A549 (cell line): ENCODE data around the gene ABHD11. TPM values are rescaled to one million over a fixed set of nuclear protein-coding genes. Genes with fewer than 3 reads are reported as not detected.

Source experiments
- ATAC-seq, 2 experiments: fragments of 200-7000 bp in 1 of 2; fragments of >200 bp in 1 of 2; cut with Nextera tagmentation in 1 of 2; cut with Tn5 transposase in 1 of 2; 3 replicates each; pipeline versions ENCODE4 v1.8.0 to v1.9.1; 2018 to 2020; ENCODE audit warnings: mild to moderate bottlenecking in 1 of 2, moderate library complexity in 1 of 2
- CTCF ChIA-PET: fragments of 300-600 bp; sonication (Branson Sonifier 250); formaldehyde crosslinking; extraction: SDS; loops from one replicate; lab custom pipeline; 2021; ENCODE audit warnings: antibody characterized with exemption, inconsistent platforms; lab: Yijun Ruan, JAX
- POLR2A ChIA-PET: fragments of 350-600 bp; formaldehyde crosslinking; extraction: SDS; loops from one replicate; lab custom pipeline; 2021; ENCODE audit warnings: antibody characterized with exemption, inconsistent platforms; lab: Yijun Ruan, JAX
- DNase-seq, 2 experiments: peaks; one replicate each; pipeline versions ENCODE4 v3.0.0 to v3.0.0-alpha.2; 2011 to 2016; ENCODE audit warnings: low read depth in 1 of 2, low spot score in 1 of 2
- FAIRE-seq: peaks from 2 replicates; lab custom pipeline; 2011; peaks lifted over from hg19 to GRCh38; lab: Jason Lieb, UNC
- H3K27ac ChIP-seq, 2 experiments: fragments of >200 bp; sonication (Bioruptor Twin); formaldehyde crosslinking; 3 replicates each; pipeline ENCODE4 v1.5.1; 2016 to 2017
- H3K4me1 ChIP-seq: fragments of >200 bp; sonication (Bioruptor Twin); formaldehyde crosslinking; 3 replicates; pipeline ENCODE4 v1.6.1; 2016
- H3K4me2 ChIP-seq: fragments of >200 bp; sonication (Bioruptor Twin); formaldehyde crosslinking; 3 replicates; pipeline ENCODE4 v1.6.1; 2016
- H3K4me3 ChIP-seq: fragments of >200 bp; sonication (Bioruptor Twin); formaldehyde crosslinking; 3 replicates; pipeline ENCODE4 v1.5.1; 2016
- H3K9me3 ChIP-seq: fragments of >200 bp; sonication (Bioruptor Twin); formaldehyde crosslinking; 3 replicates; pipeline ENCODE4 v1.6.1; 2016
- CBX2 ChIP-seq: fragments of 200-600 bp; sonication (generic); IDR thresholded peaks from 2 replicates; pipeline ENCODE4 v1.6.1; 2016; ENCODE audit warnings: low read depth, mild to moderate bottlenecking, borderline replicate concordance
- CHD2 ChIP-seq: fragments of 150-350 bp; IDR thresholded peaks from 2 replicates; pipeline ENCODE4 v1.6.1; 2014; ENCODE audit warnings: low read length; ENCODE audit not compliant: partially characterized antibody
- EHMT2 ChIP-seq: fragments of 200-600 bp; sonication (generic); IDR thresholded peaks from 2 replicates; pipeline ENCODE4 v1.6.1; 2016; ENCODE audit warnings: antibody characterized with exemption, low read depth, mild to moderate bottlenecking, moderate library complexity
- EP300 ChIP-seq, 2 experiments: fragments of >200 bp; sonication (Bioruptor Twin); formaldehyde crosslinking; IDR thresholded peaks; 2 replicates in 1 of 2; 3 replicates in 1 of 2; pipeline ENCODE4 v1.6.1; 2016 to 2017
- FOSB ChIP-seq: fragments of 250-450 bp; sonication (Bioruptor Pico); IDR thresholded peaks from 2 replicates; pipeline ENCODE4 v1.5.0; 2020; ENCODE audit warnings: mild to moderate bottlenecking, moderate library complexity
- GATA3 ChIP-seq: IDR thresholded peaks from 2 replicates; pipeline ENCODE4 v1.6.1; 2012; ENCODE audit warnings: borderline replicate concordance
- HEYL ChIP-seq: fragments of 250-450 bp; sonication (Bioruptor Pico); IDR thresholded peaks from 2 replicates; pipeline ENCODE4 v1.8.0; 2021; ENCODE audit warnings: mild to moderate bottlenecking, moderate library complexity
- HOXA7 ChIP-seq: fragments of 250-450 bp; sonication (Bioruptor Pico); IDR thresholded peaks from 2 replicates; pipeline ENCODE4 v1.5.0; 2020; ENCODE audit warnings: mild to moderate bottlenecking, moderate library complexity
- JUNB ChIP-seq: fragments of >200 bp; sonication (Bioruptor Twin); formaldehyde crosslinking; IDR thresholded peaks from 2 replicates; pipeline ENCODE4 v1.6.1; 2016
- KDM5A ChIP-seq: fragments of 200-600 bp; sonication (generic); IDR thresholded peaks from 2 replicates; pipeline ENCODE4 v1.6.1; 2016; ENCODE audit warnings: antibody characterized with exemption, mild to moderate bottlenecking
- MAZ ChIP-seq: fragments of 150-350 bp; IDR thresholded peaks from 2 replicates; pipeline ENCODE4 v1.6.1; 2014; ENCODE audit warnings: antibody characterized with exemption, low read depth, low read length, borderline replicate concordance
- PHF8 ChIP-seq: fragments of 200-600 bp; sonication (generic); IDR thresholded peaks from 2 replicates; pipeline ENCODE4 v1.6.1; 2016; ENCODE audit warnings: low read depth, mild to moderate bottlenecking, antibody characterized with exemption, moderate library complexity, borderline replicate concordance
- POLR2A ChIP-seq: IDR thresholded peaks from 2 replicates; pipeline ENCODE4 v1.6.1; 2012; ENCODE audit warnings: mild to moderate bottlenecking, low read length
- RAD21 ChIP-seq, 2 experiments: fragments of >200 bp in 1 of 2; sonication (Bioruptor Twin) in 1 of 2; formaldehyde crosslinking in 1 of 2; IDR thresholded peaks in 1 of 2; conservative IDR thresholded peaks in 1 of 2; 2 replicates in 1 of 2; 3 replicates in 1 of 2; pipeline ENCODE4 v1.6.1; 2012 to 2018; ENCODE audit warnings: inconsistent platforms in 1 of 2
- RFX5 ChIP-seq: fragments of 450-650 bp; IDR thresholded peaks from 2 replicates; pipeline ENCODE4 v1.7.1; 2014; ENCODE audit warnings: antibody characterized with exemption, mild to moderate bottlenecking, moderate library complexity
- RNF2 ChIP-seq: fragments of 200-600 bp; sonication (generic); IDR thresholded peaks from 2 replicates; pipeline ENCODE4 v1.6.1; 2016; ENCODE audit warnings: low read depth, mild to moderate bottlenecking, antibody characterized with exemption, moderate library complexity, borderline replicate concordance
- SMC3 ChIP-seq: fragments of >200 bp; sonication (Bioruptor Twin); formaldehyde crosslinking; IDR thresholded peaks from 3 replicates; pipeline ENCODE4 v1.6.1; 2018; ENCODE audit warnings: inconsistent platforms
- TFCP2L1 ChIP-seq: fragments of 250-450 bp; sonication (Bioruptor Pico); IDR thresholded peaks from 2 replicates; pipeline ENCODE4 v1.5.0; 2021; ENCODE audit warnings: mild to moderate bottlenecking
- TP53 ChIP-seq: fragments of 250-450 bp; sonication (Bioruptor Pico); IDR thresholded peaks from 2 replicates; pipeline ENCODE4 v1.5.0; 2021; ENCODE audit warnings: mild to moderate bottlenecking, moderate library complexity
- ZC3H11A ChIP-seq: fragments of 450-650 bp; IDR thresholded peaks from 2 replicates; pipeline ENCODE4 v1.6.1; 2014; ENCODE audit warnings: antibody characterized with exemption, mild to moderate bottlenecking
- ZFP36 ChIP-seq: fragments of 450-650 bp; IDR thresholded peaks from 2 replicates; pipeline ENCODE4 v1.6.1; 2014; ENCODE audit warnings: borderline replicate concordance; ENCODE audit not compliant: partially characterized antibody
- WGBS: methylation state at CpG from one replicate; pipeline ENCODE4 v1.1.6; 2017; ENCODE audit errors: missing lambda C conversion rate; 5-methylcytosine and 5-hydroxymethylcytosine counted together
- polyA plus RNA-seq, 4 experiments: library from polyadenylated mRNA; depleted of rRNA in 3 of 4; stranded (reverse); fragments of >200 nt; fragmentation: RNase III in 1 of 4; extraction: RNeasy Plus Mini Kit Qiagen cat#74134 plus additional on column Dnase treatment in 1 of 4; gene quantifications; 2 replicates in 3 of 4; 3 replicates in 1 of 4; pipeline ENCODE4 v1.2.3, GENCODE V29; 2011 to 2017
- TF ChIP-seq, protein P1 (sequence below): fragments of 150-350 bp; IDR thresholded peaks from 2 replicates; pipeline ENCODE4 v1.6.1; 2014; ENCODE audit warnings: low read depth, mild to moderate bottlenecking, low read length
- TF ChIP-seq, protein P2 (sequence below): IDR thresholded peaks from 2 replicates; pipeline ENCODE4 v1.6.1; 2012
- TF ChIP-seq, protein P3 (sequence below): fragments of 250-450 bp; sonication (Bioruptor Pico); IDR thresholded peaks from 2 replicates; pipeline ENCODE4 v1.5.0; 2020; ENCODE audit warnings: low read depth, mild to moderate bottlenecking, moderate library complexity
- TF ChIP-seq, protein P4 (sequence below): fragments of >200 bp; sonication (Bioruptor Twin); formaldehyde crosslinking; IDR thresholded peaks from 2 replicates; pipeline ENCODE4 v1.6.1; 2016

The ABHD11 gene
- polyA plus RNA-seq, 2 of the 4 experiments (the other 2 are of a cell fraction) = 8.1 to 15.1 TPM

DNA sequence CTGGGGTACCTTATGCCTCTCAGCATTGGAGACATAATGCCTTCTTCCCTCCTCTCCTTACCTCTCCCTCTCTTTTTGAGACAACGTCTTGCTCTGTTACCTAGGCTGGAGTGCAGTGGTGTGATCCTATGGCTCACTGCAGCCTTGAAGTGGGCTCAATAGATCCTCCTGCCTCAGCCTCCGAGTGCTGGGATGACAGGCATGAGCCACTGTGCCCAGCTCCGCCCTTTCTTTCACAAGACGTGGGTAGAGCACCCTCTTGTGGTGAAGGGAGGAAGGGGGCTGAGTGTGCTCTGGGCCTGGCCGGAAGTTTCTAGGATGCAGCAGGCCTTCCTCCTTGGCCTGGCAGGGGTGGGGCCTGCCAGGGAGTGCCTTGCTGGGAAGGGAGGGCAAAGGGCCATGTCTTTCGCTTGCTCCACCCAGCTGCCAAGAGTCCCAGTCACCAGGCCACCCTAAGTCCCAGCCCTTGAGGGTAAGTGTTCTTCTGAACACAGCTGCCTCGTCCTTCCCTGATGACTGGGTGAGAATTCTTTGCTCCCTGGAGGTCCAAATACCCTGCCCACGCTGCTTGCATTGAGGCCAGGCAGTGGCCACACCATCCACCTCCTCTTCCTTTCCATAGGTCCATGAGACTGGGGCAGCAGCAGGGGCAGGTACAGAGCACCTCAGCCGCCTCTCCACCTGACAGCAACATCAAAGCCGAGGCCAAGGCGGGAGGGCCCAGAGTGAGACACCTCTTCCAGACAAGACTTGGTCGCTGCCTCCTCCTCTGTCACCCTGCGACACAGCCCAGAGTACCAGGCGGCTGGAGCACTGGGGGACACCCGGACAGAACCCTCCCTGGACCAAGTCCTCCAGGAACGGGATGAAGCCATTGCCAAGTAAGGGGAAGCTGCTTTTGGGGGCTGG, 3.7 kb downstream of the ABHD11 start (continued):
- TF ChIP-seq TFCP2L1 (CRISPR knock-in tag) = 0 out of 2 replicates have a peak, but pooled peaks have one; percentile 23
- TF ChIP-seq RAD21 (conservative IDR thresholded peaks at IDR 0.05 in 1 of 2, IDR thresholded peaks at IDR 0.05 in 1 of 2) = peak; percentile 94 to 96
- TF ChIP-seq SMC3 = peak; percentile 87
- 0 out of 2 replicates have a peak, but pooled peaks have one; percentile 27 for TF ChIP-seq POLR2A
- TF ChIP-seq, protein P1, sequence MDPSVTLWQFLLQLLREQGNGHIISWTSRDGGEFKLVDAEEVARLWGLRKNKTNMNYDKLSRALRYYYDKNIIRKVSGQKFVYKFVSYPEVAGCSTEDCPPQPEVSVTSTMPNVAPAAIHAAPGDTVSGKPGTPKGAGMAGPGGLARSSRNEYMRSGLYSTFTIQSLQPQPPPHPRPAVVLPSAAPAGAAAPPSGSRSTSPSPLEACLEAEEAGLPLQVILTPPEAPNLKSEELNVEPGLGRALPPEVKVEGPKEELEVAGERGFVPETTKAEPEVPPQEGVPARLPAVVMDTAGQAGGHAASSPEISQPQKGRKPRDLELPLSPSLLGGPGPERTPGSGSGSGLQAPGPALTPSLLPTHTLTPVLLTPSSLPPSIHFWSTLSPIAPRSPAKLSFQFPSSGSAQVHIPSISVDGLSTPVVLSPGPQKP = no peak
- no peak for TF ChIP-seq EP300 (IDR thresholded peaks at IDR 0.05)
- TF ChIP-seq RNF2 = no peak
- TF ChIP-seq, protein P2, sequence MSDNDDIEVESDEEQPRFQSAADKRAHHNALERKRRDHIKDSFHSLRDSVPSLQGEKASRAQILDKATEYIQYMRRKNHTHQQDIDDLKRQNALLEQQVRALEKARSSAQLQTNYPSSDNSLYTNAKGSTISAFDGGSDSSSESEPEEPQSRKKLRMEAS = peak; percentile 75; the same call in 1 of the 2 replicates
- no peak for TF ChIP-seq FOSB (CRISPR knock-in tag)

DNA sequence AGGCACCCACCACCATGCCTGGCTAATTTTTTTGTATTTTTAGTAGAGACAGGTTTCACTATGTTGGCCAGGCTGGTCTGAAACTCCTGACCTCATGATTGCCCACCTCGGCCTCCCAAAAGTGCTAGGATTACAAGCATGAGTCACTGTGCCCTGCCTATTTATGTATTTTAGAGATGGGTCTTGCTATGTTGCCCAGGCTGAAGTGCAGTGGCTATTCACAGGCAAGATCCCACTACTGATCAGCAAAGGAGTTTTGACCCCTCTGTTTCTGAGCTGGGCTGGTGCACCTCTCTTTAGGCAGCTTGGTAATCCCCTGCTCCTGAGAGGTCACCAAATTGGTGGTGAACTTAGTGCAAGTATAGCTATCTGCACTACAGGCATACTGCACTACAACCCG, 6.2 kb downstream of the ABHD11 start:
- ATAC-seq (no peak), FAIRE-seq (no peak), DNase-seq (no peak)
- CTCF ChIA-PET = interaction anchor here (0.6 to 12.2 kb wide), 6 partner anchors 11 to 123 kb away, joined by 3 to 273 read pairs (median 46); partner anchors contain the start of gene STX1A
- no peak for TF ChIP-seq MAZ
- TF ChIP-seq TP53 (CRISPR knock-in tag) = no peak
- no peak for TF ChIP-seq KDM5A
- no peak for TF ChIP-seq RFX5
- TF ChIP-seq HEYL (CRISPR knock-in tag) = no peak
- TF ChIP-seq JUNB = no peak
- TF ChIP-seq PHF8 = no peak
- TF ChIP-seq, protein P3, sequence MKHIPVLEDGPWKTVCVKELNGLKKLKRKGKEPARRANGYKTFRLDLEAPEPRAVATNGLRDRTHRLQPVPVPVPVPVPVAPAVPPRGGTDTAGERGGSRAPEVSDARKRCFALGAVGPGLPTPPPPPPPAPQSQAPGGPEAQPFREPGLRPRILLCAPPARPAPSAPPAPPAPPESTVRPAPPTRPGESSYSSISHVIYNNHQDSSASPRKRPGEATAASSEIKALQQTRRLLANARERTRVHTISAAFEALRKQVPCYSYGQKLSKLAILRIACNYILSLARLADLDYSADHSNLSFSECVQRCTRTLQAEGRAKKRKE (CRISPR knock-in tag) = no peak
- TF ChIP-seq GATA3 = no peak
- TF ChIP-seq POLR2A = no peak
- no peak for TF ChIP-seq CBX2
- TF ChIP-seq HOXA7 (CRISPR knock-in tag) = no peak
- no peak for TF ChIP-seq ZFP36
- TF ChIP-seq CHD2 = no peak
- Histone ChIP-seq H3K4me1 (peaks cover 8% of the 10 kb centered on the region), H3K27ac (no peak overlapping the region), H3K9me3 (no peaks in the 10 kb centered on the region), H3K4me3 (no peak overlapping the region), H3K4me2 (no peak overlapping the region)
- WGBS = 59% methylated on average over 2 of the region's 2 CpGs
- POLR2A ChIA-PET = interaction anchor here (0.7 kb wide), 1 partner anchor 104 kb away, joined by 4 read pairs; no protein-coding TSS in a partner anchor

DNA sequence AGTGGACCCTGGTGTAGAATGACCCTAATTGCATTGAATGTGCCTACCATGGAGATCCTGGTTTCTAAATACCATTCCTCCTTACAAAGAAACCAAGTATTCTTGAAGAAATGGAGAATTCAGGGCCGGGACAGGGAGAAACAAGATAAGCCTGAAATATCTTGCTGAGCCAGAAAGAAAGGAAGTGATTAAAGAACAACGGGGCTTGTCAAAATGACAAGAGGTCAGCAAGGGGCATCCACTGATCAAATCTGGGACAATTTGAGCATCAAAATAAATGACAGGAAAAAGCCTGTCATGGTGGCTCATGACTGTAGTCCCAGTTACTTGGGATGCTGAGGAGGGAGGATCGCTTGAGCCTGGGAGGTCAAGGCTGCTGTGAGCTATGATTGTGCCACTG, 8.1 kb downstream of the ABHD11 start:
- POLR2A ChIA-PET = no interaction called here
- Histone ChIP-seq H3K9me3 (no peaks in the 10 kb centered on the region), H3K27ac (no peak overlapping the region), H3K4me1 (peaks cover 8% of the 10 kb centered on the region), H3K4me2 (no peak overlapping the region), H3K4me3 (no peak overlapping the region)
- TF ChIP-seq ZC3H11A = no peak
- TF ChIP-seq, protein P4, sequence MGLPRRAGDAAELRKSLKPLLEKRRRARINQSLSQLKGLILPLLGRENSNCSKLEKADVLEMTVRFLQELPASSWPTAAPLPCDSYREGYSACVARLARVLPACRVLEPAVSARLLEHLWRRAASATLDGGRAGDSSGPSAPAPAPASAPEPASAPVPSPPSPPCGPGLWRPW = no peak
- no peak for TF ChIP-seq CHD2
- TF ChIP-seq, protein P3 (CRISPR knock-in tag) = no peak
- TF ChIP-seq EHMT2 = no peak
- WGBS = 69% methylated on average over 3 of the region's 3 CpGs
- ATAC-seq (no peak), DNase-seq (no peak), FAIRE-seq (no peak)
- CTCF ChIA-PET = interaction anchor here (0.8 to 12.2 kb wide), 5 partner anchors 9 to 124 kb away, joined by 3 to 273 read pairs (median 45); partner anchors contain the start of gene STX1A
